K562 (cell line): Measurements from ENCODE around the gene SLC25A17.

ENCODE experiments used
- CTCF ChIP-seq, 3 experiments: IDR thresholded peaks in 2 of 3; conservative IDR thresholded peaks in 1 of 3; 2 replicates each; pipeline ENCODE4 v1.5.1; 2011 to 2012; ENCODE audit warnings: low read length in 3 of 3, mild to moderate bottlenecking in 3 of 3, control low read depth in 2 of 3, improper control_type of control experiment in 1 of 3, inconsistent platforms in 1 of 3, low read depth in 1 of 3, mixed read lengths in 1 of 3, moderate library complexity in 1 of 3; ENCODE audit not compliant: insufficient read depth in 2 of 3
- ILF3 ChIP-seq: fragments of 450-650 bp; IDR thresholded peaks from 2 replicates; pipeline ENCODE4 v1.6.1; 2018; ENCODE audit warnings: antibody characterized with exemption, mild to moderate bottlenecking, moderate library complexity, borderline replicate concordance
- ZNF384 ChIP-seq: IDR thresholded peaks from 2 replicates; pipeline ENCODE4 v1.6.1; 2012; ENCODE audit warnings: low read depth, low read length, improper control_type of control experiment

- TF ChIP-seq ZNF384 (no peak), CTCF (IDR thresholded peaks at IDR 0.05 in 2 of 3, conservative IDR thresholded peaks at IDR 0.05 in 1 of 3; ENCODE audit: insufficient read depth in 2 of 3, low read depth in 1 of 3, low read length in 3 of 3) (no peak), ILF3 (no peak)
These were observed 26.7 kb downstream of the SLC25A17 start for GRCh38 chr22:40792451-40792850.
